ENCODE measurements around the gene FGF22. TPM values are rescaled to one million over a fixed set of nuclear protein-coding genes. Genes with fewer than 3 reads are reported as not detected.

The FGF22 gene
- total RNA-seq, 6 donors from 2014 or later, result 0.40 to 6.3 (median 1.2) TPM; not detected in 1

DNA sequence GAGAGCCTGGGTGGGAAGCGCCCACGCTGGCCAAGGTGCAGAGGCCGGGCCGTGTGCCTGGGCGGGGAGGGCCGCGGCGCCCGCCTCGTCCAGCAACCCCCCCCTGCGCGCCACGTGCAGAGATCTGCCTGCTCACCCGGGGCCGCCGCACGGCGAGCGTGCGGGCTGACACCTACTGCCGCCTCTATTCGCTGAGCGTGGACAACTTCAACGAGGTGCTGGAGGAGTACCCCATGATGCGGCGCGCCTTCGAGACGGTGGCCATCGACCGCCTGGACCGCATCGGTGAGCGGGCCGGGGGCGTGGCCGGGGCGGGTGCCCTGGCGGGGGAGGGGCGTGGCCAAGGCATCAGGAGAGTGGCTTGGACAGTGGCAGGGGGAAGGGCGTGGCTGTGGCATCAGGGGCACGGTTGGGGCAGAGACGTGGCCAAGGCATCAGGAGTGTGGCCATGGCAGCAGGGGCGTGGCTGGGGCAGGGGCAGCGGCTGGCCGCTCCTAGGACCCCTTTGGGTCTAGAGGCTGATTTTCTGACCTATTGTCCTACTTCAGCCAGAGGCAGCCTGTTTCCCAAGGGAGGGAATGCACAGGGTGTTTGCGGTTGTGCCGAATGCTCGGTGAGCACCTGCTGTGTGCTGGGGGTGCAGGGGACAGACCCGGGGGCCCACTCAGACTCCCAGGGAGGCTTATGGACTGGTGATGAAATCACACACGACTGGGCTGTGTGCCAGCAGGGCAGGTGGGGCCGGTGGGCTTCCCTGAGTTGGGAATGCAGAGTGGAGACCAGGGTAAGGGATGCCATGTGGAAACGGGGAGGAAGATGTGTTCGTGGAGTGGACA, 25.7 kb upstream of the FGF22 start:
- no peak overlapping the region for H3K27ac ChIP-seq
- TF ChIP-seq, protein P1, sequence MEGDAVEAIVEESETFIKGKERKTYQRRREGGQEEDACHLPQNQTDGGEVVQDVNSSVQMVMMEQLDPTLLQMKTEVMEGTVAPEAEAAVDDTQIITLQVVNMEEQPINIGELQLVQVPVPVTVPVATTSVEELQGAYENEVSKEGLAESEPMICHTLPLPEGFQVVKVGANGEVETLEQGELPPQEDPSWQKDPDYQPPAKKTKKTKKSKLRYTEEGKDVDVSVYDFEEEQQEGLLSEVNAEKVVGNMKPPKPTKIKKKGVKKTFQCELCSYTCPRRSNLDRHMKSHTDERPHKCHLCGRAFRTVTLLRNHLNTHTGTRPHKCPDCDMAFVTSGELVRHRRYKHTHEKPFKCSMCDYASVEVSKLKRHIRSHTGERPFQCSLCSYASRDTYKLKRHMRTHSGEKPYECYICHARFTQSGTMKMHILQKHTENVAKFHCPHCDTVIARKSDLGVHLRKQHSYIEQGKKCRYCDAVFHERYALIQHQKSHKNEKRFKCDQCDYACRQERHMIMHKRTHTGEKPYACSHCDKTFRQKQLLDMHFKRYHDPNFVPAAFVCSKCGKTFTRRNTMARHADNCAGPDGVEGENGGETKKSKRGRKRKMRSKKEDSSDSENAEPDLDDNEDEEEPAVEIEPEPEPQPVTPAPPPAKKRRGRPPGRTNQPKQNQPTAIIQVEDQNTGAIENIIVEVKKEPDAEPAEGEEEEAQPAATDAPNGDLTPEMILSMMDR (IDR thresholded peaks at IDR 0.05), result no peak
- no peak for TF ChIP-seq POLR2A (IDR thresholded peaks at IDR 0.05)
- TF ChIP-seq EP300 (IDR thresholded peaks at IDR 0.05), result no peak
- no peak overlapping the region for H3K4me3 ChIP-seq
- DNase-seq, result peak in 1 of 2 donors; percentile 79
- peaks cover 19 to 41% (median 29%) of the 10 kb centered on the region in 4 donors for H3K4me1 ChIP-seq
- 84 to 88% methylated on average over 34 to 41 of the region's 54 CpGs for WGBS, 2 donors
- peaks cover 9 to 23% (median 17%) of the 10 kb centered on the region in 4 donors for H3K36me3 ChIP-seq
- ATAC-seq (ENCODE audit: low FRiP score in 2 of 2), result no peak
- H3K27me3 ChIP-seq, result peaks cover 0 to 7% (median 0%) of the 10 kb centered on the region in 4 donors
- no peaks in the 10 kb centered on the region for H3K9me3 ChIP-seq

DNA sequence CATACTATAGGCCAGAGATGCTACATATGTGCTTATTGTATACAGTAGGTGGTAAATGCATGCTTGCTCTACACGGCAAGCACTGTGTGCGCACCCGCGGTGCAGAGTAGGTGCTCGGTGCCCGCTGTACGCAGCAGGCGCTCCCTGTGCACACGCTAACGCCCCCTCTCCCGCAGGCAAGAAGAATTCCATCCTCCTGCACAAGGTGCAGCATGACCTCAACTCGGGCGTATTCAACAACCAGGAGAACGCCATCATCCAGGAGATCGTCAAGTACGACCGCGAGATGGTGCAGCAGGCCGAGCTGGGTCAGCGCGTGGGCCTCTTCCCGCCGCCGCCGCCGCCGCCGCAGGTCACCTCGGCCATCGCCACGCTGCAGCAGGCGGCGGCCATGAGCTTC, 24.1 kb upstream of the FGF22 start:
- Histone ChIP-seq H3K4me3 (no peak overlapping the region), H3K27me3 (peaks cover 0 to 7% (median 0%) of the 10 kb centered on the region in 4 donors), H3K36me3 (peaks cover 16 to 40% (median 33%) of the 10 kb centered on the region in 4 donors), H3K9me3 (no peaks in the 10 kb centered on the region), H3K27ac (no peak overlapping the region), H3K4me1 (peaks cover 6 to 24% (median 12%) of the 10 kb centered on the region in 4 donors)
- 59 to 82% methylated on average over 6 to 11 of the region's 33 CpGs for WGBS, 2 donors
- ATAC-seq (ENCODE audit: low FRiP score in 2 of 2) (peak in 1 of 2 donors; percentile 16), DNase-seq (peak in 1 of 2 donors; percentile 86)
- TF ChIP-seq, protein P1 (IDR thresholded peaks at IDR 0.05), result no peak
- TF ChIP-seq EP300 (IDR thresholded peaks at IDR 0.05) (no peak), POLR2A (IDR thresholded peaks at IDR 0.05) (no peak), POLR2AphosphoS5 (IDR thresholded peaks at IDR 0.05) (no peak)

DNA sequence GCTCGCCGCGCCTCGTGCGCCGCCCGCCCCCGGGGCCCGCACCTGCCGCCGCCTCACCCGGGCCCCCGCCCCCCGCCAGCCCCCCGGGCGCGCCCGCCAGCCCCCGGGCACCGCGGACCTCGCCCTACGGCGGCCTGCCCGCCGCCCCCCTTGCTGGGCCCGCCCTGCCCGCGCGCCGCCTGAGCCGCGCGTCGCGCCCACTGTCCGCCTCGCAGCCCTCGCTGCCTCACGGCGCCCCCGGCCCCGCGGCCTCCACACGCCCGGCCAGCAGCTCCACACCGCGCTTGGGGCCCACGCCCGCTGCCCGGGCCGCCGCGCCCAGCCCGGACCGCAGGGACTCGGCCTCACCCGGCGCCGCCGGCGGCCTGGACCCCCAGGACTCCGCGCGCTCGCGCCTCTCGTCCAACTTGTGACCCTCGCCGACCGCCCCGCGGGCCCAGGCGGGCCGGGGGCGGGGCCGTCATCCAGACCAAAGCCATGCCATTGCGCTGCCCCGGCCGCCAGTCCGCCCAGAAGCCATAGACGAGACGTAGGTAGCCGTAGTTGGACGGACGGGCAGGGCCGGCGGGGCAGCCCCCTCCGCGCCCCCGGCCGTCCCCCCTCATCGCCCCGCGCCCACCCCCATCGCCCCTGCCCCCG, 23.5 kb upstream of the FGF22 start:
- peak in 1 of 2 donors; percentile 85 for DNase-seq
- Histone ChIP-seq H3K4me1 (peaks cover 0 to 19% (median 7%) of the 10 kb centered on the region in 4 donors), H3K27me3 (peaks cover 0 to 7% (median 0%) of the 10 kb centered on the region in 4 donors), H3K9me3 (no peaks in the 10 kb centered on the region), H3K4me3 (no peak overlapping the region), H3K36me3 (peaks cover 16 to 45% (median 35%) of the 10 kb centered on the region in 4 donors), H3K27ac (no peak overlapping the region)
- ATAC-seq (ENCODE audit: low FRiP score in 2 of 2), result no peak
- WGBS, 2 donors, result 42% methylated on average over 28 of the region's 97 CpGs; no CpG with 5 or more reads in 1 of the 2 donors
- no peak for TF ChIP-seq POLR2A (IDR thresholded peaks at IDR 0.05)
- TF ChIP-seq, protein P1 (IDR thresholded peaks at IDR 0.05), result no peak
- TF ChIP-seq EP300 (IDR thresholded peaks at IDR 0.05), result no peak
- no peak for TF ChIP-seq POLR2AphosphoS5 (IDR thresholded peaks at IDR 0.05)

- H3K4me3 ChIP-seq, result no peak overlapping the region
- peaks cover 0 to 7% (median 0%) of the 10 kb centered on the region in 4 donors for H3K27me3 ChIP-seq
- TF ChIP-seq, protein P1 (IDR thresholded peaks at IDR 0.05), result no peak
- TF ChIP-seq EP300 (IDR thresholded peaks at IDR 0.05) (no peak), POLR2A (IDR thresholded peaks at IDR 0.05) (no peak), POLR2AphosphoS5 (IDR thresholded peaks at IDR 0.05) (no peak)
- no peak overlapping the region for H3K27ac ChIP-seq
- 93 to 94% methylated on average over 16 to 39 of the region's 58 CpGs for WGBS, 2 donors
- peak in 1 of 2 donors; percentile 81 for DNase-seq
- ATAC-seq (ENCODE audit: low FRiP score in 2 of 2), result no peak
- H3K4me1 ChIP-seq, result peaks cover 0 to 12% (median 2%) of the 10 kb centered on the region in 4 donors
- H3K36me3 ChIP-seq, result peaks cover 16 to 53% (median 40%) of the 10 kb centered on the region in 4 donors
- H3K9me3 ChIP-seq, result no peaks in the 10 kb centered on the region
Measured at GRCh38 chr19:616747-617526, 22.7 kb upstream of the FGF22 start.

Data from upper lobe of left lung (tissue), 6 donors.